ENCODE measurements around the gene LAMTOR2.

LAMTOR2 gene
- total RNA-seq, result 30.3 to 76.3 (median 54.5) reads per million in 18 experiments

DNA sequence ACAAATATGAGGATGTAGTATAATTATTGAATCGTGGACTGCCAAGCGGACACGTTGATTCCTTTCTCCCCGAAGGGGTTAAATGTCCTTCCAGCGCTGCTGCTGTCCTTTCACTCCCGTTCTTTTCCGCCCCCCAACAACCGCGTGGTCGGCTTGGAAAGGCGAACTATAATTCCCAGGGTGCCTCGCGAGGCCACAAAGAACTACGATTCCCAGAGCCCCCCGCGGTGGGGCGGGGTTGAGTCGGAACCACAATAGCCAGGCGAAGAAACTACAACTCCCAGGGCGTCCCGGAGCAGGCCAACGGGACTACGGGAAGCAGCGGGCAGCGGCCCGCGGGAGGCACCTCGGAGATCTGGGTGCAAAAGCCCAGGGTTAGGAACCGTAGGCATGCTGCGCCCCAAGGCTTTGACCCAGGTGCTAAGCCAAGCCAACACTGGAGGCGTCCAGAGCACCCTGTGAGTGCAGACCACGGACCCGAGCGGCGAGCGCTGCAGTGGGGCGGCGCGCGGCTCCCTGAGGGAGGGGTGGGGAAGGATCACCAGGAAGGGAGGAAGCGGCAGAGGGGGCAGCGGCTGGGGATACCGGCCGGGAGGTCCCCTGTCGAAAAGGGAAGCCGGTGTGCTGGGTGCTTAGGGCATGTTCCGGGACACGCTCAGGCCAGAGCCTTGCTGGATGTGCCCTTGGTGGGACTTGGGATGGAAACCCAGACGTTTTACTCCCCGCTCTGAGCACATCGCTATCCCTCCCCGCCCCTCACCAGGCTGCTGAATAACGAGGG is at the start of gene LAMTOR2:
Gene LAMTOR2, plus strand, starts transcription at position 283 of the 781 bp plus-strand sequence. Its CDS starts 108 bp downstream, at position 391.
- DNase-seq, result peak; percentile 98

DNA sequence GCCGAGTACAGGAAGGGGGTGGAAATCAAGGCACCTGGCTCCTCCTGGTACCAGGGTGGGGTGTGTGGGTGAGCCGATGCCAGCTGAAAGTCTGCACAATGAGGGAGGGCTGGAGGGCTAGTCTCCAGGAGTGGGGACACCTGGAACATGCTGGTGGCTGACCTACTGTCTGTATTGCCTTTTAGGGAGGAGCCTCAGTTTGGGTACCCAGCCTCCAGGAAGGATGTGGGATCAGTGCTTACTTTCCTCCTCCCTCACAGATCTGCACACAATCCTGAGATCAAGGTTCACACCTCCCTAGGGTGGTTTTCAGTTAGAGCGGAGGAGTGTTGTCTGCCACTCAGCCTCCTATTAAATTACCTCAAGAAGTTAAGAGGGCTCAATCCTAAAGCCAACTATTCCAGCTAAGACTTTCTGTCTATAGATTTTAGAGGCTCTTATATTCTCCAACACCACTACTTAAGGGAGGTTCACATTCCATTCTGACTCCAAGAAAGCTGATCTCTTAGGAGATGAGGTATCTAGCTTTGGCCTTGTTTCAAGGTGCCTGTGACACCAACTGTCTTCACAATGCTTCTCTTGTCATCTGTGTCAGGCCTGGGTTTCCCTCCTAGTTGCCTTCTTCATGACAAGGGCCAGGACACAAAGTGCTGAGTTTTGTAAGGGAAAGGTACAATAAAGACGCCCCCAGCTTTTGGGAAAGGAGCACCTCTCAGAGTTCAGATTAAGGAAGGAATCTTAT is 49.6 kb upstream of the LAMTOR2 start:
- DNase-seq, result no peak

DNA sequence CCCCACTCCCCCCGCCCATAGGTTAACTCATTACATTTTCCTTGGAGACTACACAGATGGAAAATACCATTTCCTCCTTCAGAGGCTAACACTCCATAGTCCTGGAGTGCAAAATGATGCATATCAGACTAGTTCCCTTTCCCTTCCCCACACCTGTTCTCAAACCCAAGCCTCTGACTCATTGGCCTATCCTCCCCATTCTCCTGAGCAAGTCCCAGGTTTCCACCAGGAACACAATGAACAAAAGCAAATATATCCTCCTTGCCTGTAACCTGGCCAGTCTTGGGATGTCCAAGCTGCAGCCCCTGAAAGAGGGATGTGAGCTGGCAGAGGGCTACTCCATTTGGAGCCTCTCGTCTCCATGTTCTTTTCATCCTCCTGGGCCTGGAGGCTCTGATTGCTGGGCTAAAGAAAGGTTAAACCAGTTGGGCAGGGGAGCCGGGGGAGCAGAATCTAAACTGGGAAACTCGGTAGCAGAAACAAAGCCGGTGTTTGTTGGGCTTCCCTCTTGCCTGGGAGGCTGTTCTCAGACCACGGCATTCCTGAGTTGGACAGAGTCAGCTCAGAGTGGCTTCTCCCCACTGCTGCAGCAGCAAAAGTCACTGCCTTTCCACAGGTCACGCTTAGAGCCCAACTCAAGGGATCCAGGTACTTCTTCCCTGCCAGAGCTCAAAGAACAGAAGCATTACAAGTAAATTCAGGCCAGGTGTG is 47.8 kb upstream of the LAMTOR2 start:
- no peak for DNase-seq

DNA sequence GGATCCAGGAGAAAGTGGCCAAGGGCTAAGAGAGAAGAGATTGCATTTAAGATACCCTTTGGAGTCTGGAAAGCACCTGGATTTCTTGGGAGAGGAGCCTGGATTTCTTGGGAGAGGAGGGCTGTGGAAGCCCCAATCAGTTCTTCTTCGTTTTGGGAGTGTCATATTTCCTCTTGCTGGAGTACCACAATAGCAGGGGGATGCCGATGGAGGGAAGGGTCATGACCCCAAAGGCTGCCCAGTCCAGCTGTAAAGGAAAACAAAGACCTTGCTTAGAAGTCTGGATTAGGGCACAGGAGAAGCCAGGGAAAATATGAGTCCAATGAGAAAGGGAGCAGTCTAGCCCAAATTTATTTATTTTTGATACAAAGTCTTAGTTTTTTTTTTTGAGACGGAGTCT is 45.2 kb upstream of the LAMTOR2 start:
- DNase-seq, result no peak

DNA sequence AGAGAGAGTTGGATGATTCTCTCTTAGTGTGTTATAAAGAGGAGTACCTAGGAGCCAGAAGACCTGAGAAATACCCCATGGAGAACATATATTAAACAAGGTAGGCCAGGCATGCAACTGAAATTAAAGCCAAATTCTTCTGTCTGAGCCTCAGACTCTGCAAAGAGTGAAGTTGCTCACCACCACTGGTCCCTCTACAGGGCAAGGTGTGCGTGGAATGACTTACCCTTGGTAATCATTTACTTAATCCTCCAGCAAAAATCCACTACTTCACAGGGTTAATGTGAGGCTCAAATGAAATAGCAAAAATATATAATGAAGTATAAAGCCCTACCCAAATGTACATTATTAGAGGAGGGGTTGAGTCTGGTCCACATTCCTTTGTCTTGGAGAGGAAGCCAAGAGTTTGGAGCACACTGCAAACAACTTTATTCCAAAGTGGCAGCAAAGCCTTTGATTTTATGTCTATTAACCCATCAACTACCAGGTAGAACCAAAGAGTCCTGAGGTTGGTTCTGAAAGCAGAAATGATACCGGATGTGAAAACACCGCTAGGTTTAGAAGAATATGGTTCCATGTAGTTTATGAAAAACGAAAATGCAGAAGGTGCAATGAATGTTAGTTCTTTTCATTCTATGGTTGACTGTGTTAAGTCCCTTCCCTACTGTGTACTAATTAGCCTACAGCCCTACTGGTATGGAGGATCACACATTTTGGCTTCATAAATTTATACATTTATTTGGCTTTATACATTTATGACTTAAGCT is 42.3 kb upstream of the LAMTOR2 start:
- no peak for DNase-seq

DNA sequence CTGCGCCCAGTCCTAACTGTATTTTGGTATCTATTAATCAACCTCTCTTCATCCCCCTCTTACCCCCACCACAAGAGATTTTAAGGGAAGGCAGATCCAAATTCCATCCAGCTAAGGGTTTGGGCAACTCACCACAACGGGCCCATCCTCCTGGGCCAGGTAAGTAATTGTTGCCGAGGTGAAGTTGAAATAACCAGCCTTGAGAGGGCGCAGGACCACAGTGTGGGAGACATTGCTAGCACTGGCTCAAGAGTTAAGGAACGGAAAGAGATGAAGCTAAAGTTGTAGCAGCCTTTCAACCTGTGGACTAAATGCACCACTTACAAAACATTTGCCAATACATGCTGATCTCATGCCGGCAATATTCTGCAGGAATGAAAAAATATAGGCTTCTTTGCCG is 39.8 kb upstream of the LAMTOR2 start:
- DNase-seq, result no peak

DNA sequence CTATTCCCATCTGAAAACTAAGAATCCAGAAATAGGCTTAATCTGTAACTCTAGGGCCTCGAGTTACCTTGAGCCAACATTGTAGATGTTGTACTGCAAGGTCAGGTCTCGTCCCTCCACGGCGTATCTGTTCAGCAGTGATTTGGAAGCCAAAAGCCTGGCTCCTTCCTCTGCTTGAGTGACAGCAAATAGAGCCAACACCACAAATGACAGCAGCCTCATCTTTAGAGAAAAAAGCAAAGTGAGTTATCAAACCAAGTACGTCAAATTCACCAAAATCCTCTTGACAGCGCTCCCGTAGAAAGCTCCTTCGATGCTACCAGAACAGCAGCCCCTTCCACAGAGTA is 34.7 kb upstream of the LAMTOR2 start:
- DNase-seq, result no peak

DNA sequence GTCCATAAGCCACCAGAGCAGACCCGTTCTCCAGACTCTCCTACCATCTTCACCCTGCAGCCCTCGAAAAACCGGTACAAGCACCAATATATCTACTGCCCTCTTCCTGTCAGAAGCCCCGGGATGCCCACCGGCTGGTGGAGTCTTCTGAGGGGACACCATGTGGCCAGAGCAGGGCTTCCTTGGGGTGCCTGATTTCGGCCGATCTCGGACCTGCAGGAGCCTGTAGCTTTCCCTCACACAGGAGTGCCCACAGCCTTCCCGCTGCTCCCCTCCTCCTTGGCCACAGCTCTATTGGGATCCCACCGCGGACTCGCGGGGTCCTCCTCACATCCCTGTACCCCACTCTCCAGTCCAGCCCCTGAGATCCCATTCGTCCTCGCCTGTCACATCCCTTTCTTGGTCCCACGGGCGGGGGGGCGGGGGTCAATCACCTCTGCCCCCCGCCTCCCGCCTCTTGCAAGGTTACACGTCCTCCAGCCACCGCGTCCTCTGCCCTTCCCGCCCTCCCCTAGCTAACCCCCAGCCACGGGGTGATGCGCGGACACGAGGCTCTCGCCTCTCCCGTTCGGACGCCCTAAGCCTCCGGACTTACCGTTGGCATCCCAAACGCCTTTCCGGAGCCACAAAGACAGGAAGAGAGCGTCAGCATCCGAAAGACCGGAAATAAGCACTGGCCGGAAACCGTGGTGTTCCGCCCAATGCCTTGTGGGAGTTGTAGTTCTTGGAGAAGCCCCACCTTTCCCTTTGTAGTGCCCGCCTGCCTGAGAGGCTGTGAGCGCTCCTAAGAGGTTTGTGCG is 34.1 kb upstream of the LAMTOR2 start, which contains the start of gene SSR2:
Gene SSR2, minus strand, starts transcription at position 659 of the 800 bp plus-strand sequence. CDS start 784 bp downstream, outside the sequence.
- peak; percentile 84 to 91 for DNase-seq

DNA sequence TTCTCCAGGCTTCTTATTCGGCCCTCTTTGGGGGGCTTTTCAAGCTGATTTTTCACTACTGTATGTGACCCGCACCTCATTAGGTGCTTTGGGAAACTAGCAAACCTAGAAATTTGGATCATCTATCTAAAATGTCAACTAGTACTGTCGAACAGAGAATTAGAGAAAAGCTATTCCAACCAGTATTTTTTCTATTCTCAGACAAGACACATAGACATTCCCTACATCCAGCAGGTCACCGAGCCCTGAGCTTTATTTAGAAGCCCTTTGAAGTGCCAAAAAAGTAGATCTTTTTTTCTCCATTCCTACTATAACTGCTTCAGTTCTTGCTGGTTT is 33.5 kb upstream of the LAMTOR2 start:
- DNase-seq, result no peak

DNA sequence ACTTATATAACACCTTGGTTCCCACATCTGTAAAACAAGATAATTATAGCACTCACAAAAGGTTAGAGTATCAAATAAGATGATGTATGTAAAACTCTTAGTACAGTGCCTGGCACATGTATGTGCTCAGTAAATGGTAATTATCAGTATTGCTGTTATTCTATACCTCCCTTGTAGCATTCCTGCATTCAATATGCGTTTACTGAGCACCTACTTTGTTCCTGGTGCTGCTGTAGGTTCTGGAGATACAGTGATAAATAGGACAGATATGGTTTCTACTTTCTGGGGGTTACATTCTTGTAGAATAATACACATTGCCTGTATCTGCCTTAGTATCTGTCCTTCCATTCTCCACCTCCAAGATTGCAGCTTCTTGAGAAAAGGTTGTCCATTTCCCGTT is 32.6 kb upstream of the LAMTOR2 start:
- no peak for DNase-seq

DNA sequence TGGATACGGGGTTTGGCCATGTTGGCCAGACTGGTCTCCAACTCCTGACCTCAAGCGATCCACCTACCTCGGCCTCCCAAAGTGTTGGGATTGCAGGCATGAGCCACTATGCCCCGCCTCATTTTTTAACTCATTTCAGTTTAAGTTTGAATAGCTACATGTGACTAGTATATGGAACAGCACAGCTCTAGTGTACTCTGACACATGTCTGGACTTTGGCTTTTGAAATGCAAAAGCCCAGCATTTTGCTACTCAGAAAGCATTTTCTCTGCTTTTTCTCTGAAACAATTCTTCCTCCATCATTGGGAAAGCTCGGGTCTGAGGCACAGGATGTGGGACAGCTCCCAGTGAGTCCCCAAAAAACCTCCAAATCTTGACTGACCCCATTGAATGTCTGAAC is 29.8 kb upstream of the LAMTOR2 start:
- no peak for DNase-seq

DNA sequence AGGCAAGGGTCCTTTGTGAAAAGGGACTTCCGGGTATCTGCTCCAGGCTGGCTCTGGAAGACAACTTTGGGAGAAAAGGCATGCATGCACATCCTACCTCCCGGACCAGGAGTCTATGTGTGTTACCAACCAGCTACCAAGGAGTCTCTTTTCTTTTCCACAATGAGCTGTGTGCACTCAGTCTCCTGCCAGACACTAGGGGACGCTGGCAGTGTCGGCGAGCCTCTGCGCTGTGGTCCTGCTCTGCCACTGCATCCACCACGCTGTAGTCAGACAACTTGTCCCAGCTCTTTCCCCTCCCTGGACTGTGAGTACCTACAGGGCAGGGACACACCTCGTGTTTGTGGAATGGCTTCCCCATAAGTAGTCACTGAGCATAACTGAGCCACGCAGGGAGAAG is 28.7 kb upstream of the LAMTOR2 start:
- peak; percentile 44 to 75 for DNase-seq

DNA sequence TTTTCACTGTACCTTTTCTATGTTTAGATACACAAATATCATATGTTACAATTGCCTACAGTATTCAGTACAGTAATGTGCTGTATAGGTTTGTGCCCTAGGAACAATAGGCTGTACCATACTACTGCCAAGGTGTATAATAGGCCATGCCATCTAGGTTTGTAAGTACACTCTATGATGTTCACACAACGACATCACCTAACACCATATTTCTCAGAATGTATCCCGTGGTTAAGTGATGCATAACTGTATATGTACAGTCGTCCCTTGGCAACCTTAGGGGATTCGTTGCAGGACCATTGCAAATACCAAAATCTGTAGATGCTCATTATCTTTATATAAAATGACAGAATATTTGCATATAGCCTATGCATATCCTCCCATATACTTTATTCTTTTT is 28.0 kb upstream of the LAMTOR2 start:
- DNase-seq, result no peak

DNA sequence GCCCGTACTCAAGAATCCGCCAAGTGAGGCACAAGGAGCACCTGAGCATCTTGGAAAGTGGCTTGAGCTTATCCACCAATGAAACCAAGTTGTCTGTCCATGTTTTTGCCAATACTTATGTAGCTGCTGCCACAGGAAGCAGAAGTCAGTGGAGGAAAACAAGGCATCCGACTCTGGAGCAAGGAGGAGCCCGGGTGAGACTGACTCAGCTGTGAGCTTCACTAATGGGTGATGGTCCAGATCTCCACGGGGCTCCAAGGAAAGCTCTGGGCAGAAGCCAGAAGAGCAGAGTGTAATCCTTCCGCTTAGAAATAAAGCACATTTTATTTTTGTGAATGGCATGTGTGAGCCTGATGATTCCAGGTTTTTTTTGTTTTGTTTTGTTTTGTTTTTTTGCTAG is 21.6 kb upstream of the LAMTOR2 start:
- peak in 1 of 2 donors; percentile 10 for DNase-seq

DNA sequence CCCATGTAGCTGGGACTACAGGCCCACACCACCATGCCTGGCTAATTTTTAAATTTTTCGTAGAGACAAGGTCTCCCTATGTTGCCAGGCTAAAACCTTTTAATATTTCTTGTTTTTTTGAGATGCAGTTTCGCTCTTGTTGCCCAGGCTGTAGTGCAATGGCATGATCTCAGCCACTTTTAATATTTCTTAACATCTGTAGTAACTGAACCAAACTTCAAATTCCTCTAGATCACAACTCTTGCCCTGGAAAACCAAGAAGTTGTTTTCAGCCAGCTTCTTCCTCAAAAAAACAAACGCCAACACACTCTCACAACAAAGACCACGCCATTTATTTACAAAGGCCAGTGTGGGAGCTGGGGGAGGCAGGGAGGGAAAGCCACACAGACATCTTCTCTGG is 19.6 kb upstream of the LAMTOR2 start:
- DNase-seq, result peak; percentile 69 to 73

DNA sequence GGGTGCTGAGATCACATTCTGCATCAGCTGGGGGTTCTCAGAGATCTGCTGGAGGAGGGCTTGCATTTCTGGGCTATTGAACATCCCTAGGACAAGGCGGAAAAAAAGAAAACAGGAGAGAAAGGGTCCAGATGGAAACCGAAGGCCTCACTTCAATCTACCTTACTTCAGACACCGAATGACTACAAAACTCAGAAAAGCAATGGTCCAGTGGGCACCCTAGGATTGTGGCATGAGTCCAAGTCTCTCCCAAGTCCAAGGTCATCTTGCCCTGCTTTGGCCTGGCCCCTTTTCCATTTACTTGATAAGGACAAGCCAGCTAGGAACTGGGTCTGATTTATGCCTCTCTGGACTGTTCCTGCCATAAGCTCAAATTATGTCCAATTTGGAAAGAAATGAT is 11.8 kb upstream of the LAMTOR2 start:
- DNase-seq, result no peak

DNA sequence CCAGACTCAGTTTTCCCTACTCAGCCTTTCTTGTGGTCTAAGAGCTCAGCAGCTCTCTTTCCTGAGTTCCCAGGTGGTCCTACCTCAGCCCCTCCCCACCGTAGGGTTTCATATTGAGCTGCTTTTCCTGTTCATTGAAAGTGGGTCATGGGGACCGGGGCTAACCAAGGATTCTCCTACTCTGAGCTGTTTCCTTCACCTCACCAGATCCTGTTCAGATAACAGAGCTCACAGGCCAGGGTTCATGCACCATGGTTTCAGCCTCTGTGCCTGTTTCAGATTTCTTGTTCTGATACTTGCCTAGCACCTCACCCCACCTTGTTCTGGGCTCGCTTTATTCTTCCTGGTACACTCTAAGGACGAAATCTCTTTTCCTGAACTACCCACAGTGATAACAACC is 9.5 kb upstream of the LAMTOR2 start:
- DNase-seq, result no peak

DNA sequence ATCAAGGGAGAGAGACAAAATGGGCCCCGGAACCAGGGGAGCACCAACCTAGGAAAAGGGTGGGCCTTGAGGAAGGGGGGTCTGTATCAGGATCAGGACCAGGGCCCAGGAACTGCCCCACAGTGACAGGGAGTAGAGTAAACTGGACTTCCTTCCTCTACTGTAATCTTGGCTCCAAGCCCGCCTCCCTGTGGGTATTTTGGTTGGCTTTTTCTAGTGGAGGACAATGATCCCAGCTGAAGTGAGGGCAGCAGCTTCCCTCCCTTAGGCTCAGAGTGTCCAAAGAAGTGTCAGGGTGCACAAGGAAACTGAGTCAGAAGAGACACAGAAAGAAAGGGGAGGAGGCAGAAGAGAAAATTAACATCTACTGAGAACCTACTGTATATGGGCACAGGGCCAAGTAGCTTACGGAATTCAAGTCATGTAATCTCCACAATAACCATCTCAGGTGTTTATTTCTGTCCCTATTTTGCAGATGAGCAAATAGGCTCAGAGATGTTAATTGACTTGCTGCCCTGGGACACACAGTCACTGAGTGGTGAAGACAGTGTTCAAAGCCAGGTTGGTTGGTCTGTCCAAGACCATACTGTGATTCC is 5.8 kb upstream of the LAMTOR2 start:
- DNase-seq, result no peak

DNA sequence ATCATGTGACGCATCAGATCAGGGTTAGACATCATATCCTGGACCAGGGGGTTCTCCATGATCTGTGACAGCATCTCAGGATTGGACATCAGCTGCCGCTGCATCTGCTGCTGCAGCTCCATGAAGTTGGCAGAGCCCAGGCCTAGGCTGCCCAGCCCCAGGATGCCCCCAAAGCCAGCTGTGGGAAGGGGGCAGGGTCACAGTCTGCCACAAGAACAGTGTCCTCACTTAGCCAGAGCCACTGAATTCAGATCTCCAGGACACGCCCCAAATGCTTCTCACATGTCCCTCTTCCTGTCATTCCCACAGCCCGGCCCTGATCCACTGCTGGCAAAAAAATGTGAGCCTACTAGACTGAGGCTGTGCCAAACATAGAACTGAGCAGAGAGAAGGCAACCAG is 4.2 kb upstream of the LAMTOR2 start:
- no peak for DNase-seq

DNA sequence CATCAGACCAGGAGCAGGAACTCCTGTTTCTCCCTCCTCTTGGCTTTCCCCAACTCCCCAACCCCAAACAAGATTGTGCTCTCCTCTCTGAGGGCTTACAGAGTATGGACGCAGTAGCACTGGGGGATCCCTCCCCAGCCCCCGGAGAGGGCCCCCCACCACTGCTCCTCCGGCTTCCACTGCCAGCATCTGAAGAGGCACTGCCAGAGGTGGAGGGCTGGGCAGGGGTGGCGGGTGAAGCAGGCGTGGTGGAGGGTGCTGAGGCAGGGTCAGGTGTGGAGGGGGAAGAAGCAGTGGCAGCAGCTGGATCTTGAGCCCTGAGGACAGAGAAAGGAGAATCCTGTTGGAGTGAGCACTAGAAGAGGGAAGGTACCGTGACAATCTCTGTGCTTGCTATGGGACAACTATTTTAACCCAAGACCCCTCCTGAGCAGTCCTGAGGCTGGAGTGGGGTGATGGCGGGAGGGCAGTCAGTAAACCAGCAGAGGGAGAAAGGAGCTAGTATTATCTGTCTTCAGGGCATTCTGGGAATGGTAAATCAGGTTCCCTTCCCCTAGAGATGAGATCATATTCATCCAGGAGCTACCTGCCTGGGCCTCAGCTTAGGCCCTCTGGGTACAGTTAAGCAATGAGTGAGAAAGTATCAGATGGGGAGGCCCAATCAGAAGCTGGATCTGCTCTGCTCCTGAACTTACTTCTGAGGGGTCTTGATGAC is 3.4 kb upstream of the LAMTOR2 start:
- DNase-seq, result no peak

Data from inflammatory macrophage (primary cell).